Measurements from ENCODE around the gene PFDN5.

GRCh38 chr12:53327435-53328042 is 32.2 kb downstream of the PFDN5 start:
- TF ChIP-seq, protein P1, sequence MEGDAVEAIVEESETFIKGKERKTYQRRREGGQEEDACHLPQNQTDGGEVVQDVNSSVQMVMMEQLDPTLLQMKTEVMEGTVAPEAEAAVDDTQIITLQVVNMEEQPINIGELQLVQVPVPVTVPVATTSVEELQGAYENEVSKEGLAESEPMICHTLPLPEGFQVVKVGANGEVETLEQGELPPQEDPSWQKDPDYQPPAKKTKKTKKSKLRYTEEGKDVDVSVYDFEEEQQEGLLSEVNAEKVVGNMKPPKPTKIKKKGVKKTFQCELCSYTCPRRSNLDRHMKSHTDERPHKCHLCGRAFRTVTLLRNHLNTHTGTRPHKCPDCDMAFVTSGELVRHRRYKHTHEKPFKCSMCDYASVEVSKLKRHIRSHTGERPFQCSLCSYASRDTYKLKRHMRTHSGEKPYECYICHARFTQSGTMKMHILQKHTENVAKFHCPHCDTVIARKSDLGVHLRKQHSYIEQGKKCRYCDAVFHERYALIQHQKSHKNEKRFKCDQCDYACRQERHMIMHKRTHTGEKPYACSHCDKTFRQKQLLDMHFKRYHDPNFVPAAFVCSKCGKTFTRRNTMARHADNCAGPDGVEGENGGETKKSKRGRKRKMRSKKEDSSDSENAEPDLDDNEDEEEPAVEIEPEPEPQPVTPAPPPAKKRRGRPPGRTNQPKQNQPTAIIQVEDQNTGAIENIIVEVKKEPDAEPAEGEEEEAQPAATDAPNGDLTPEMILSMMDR (IDR thresholded peaks at IDR 0.05; ENCODE audit: poor library complexity), result peak; percentile 26
- TF ChIP-seq EZH2 (IDR thresholded peaks at IDR 0.05; ENCODE audit: borderline replicate concordance), result no peak

Measured in hepatocyte (in vitro differentiated cells).